ENCODE data around the gene KRTAP21-3. TPM values are rescaled to one million over a fixed set of nuclear protein-coding genes. Genes with fewer than 3 reads are reported as not detected.

Gene KRTAP21-3
- total RNA-seq (2014; rRNA removed; shearing (Covaris generic)) (not detected in 2 replicates), polyA plus RNA-seq (2016; fragmentation: Nextera tagmentation; extraction: Ambion mirVana) (not detected in 2 replicates)
- long read RNA-seq, result 0 reads

- no peak for ATAC-seq
- no peaks in the 10 kb centered on the region for H3K27me3 Mint-ChIP-seq (ENCODE audit: insufficient read depth, low read depth, poor library complexity)
These were observed at the start of gene KRTAP21-3 for GRCh38 chr21:30718239-30718909. KRTAP21-3 (minus strand) TSS chr21:30718777; CDS start chr21:30718759, 18 bp downstream.

More at GRCh38 chr21:30718239-30718909, at the start of gene KRTAP21-3:
- Histone ChIP-seq H3F3A (replicated peaks; ENCODE audit: low read depth) (no peaks in the 10 kb centered on the region), H3K27ac (ENCODE audit: low read depth) (no peak within 1 kb of the TSS), H3K4me2 (no peak within 1 kb of the TSS), H3K36me3 (ENCODE audit: insufficient read depth) (no peaks in the 10 kb centered on the region), H3K4me1 (ENCODE audit: insufficient read depth) (peaks cover 3% of the 10 kb centered on the region), H3K79me2 (replicated peaks; ENCODE audit: insufficient read depth) (no peaks in the 10 kb centered on the region), H3K4me3 (no peak within 1 kb of the TSS), H4K20me1 (replicated peaks; ENCODE audit: insufficient read depth) (no peaks in the 10 kb centered on the region), H3K9me2 (ENCODE audit: insufficient read depth) (no peaks in the 10 kb centered on the region), H2AFZ (no peak within 1 kb of the TSS), H3K27me3 (ENCODE audit: insufficient read depth) (no peaks in the 10 kb centered on the region)
- no peak for DNase-seq (ENCODE audit: low spot score)
- Mint-ChIP-seq H3K9me3 (no peaks in the 10 kb centered on the region), H3K4me3 (no peak within 1 kb of the TSS), H3K36me3 (ENCODE audit: low read depth) (no peaks in the 10 kb centered on the region), H3K4me1 (no peaks in the 10 kb centered on the region), H3K27ac (no peak within 1 kb of the TSS)
- no peak for TF ChIP-seq CTCF (conservative IDR thresholded peaks at IDR 0.05; ENCODE audit: low read depth in 2 of 2)
- TF ChIP-seq JUNB (IDR thresholded peaks at IDR 0.05; ENCODE audit: unreplicated experiment), result no peak
- TF ChIP-seq ZNF331 (CRISPR knock-in tag; IDR thresholded peaks at IDR 0.05; ENCODE audit: low read depth), result no peak
- TF ChIP-seq ZNF462 (CRISPR knock-in tag; IDR thresholded peaks at IDR 0.05), result no peak
- TF ChIP-seq ETS1 (IDR thresholded peaks at IDR 0.05), result no peak
- no peak for TF ChIP-seq NANOG (IDR thresholded peaks at IDR 0.05; ENCODE audit: borderline replicate concordance)
- TF ChIP-seq POLR2AphosphoS5 (IDR thresholded peaks at IDR 0.05; ENCODE audit: low read depth), result no peak
- no peak for TF ChIP-seq STAT1 (IDR thresholded peaks at IDR 0.05; ENCODE audit: unreplicated experiment)
- no peak for TF ChIP-seq REST (IDR thresholded peaks at IDR 0.05; ENCODE audit: unreplicated experiment)
- TF ChIP-seq ZNF114 (CRISPR knock-in tag; IDR thresholded peaks at IDR 0.05), result no peak
- no peak for TF ChIP-seq CREB1 (CRISPR knock-in tag; IDR thresholded peaks at IDR 0.05; ENCODE audit: low read depth)
- no peak for TF ChIP-seq EZH2 (IDR thresholded peaks at IDR 0.05; ENCODE audit: low read depth, unreplicated experiment)
- no peak for TF ChIP-seq EZH2phosphoT487 (IDR thresholded peaks at IDR 0.05; ENCODE audit: unreplicated experiment)
